H9 (cell line): Measurements from ENCODE around the gene SEMA4D. TPM values are rescaled to one million over a fixed set of nuclear protein-coding genes. Genes with fewer than 3 reads are reported as not detected.

Source experiments
- DNase-seq: peaks from one replicate; pipeline ENCODE4 v3.0.0-alpha.2; 2017
- H2AFZ ChIP-seq: one replicate; pipeline ENCODE4 v1.6.1; 2013; ENCODE audit warnings: mild to moderate bottlenecking, low read length, control low read depth, moderate library complexity
- H2AK5ac ChIP-seq: 2 replicates; pipeline ENCODE4 v1.6.1; 2013; ENCODE audit warnings: low read length, control low read depth, mixed read lengths; ENCODE audit not compliant: insufficient read length
- H2BK120ac ChIP-seq: one replicate; pipeline ENCODE4 v1.6.1; 2013; ENCODE audit warnings: low read depth, mild to moderate bottlenecking, low read length, control low read depth, inconsistent platforms; ENCODE audit not compliant: poor library complexity, severe bottlenecking
- H2BK12ac ChIP-seq: 2 replicates; pipeline ENCODE4 v1.6.1; 2013; ENCODE audit warnings: low read length, control low read depth, mixed read lengths, low read depth; ENCODE audit not compliant: insufficient read length
- H2BK15ac ChIP-seq: 2 replicates; pipeline ENCODE4 v1.6.1; 2013; ENCODE audit warnings: low read depth, low read length, control low read depth
- H2BK20ac ChIP-seq: one replicate; pipeline ENCODE4 v1.6.1; 2013; ENCODE audit warnings: low read depth, mild to moderate bottlenecking, low read length, control low read depth, inconsistent platforms; ENCODE audit not compliant: poor library complexity, severe bottlenecking
- H2BK5ac ChIP-seq: 2 replicates; pipeline ENCODE4 v1.6.1; 2013; ENCODE audit warnings: low read length, control low read depth, mixed read lengths; ENCODE audit not compliant: insufficient read length
- H3K14ac ChIP-seq: 2 replicates; pipeline ENCODE4 v1.6.1; 2013; ENCODE audit warnings: low read length, control low read depth; ENCODE audit not compliant: insufficient read depth
- H3K18ac ChIP-seq: 2 replicates; pipeline ENCODE4 v1.6.1; 2013; ENCODE audit warnings: low read depth, mild to moderate bottlenecking, mixed read lengths, low read length, control low read depth; ENCODE audit not compliant: insufficient read length
- H3K23ac ChIP-seq: 2 replicates; pipeline ENCODE4 v1.6.1; 2013; ENCODE audit warnings: low read length, control low read depth, mixed read lengths, low read depth; ENCODE audit not compliant: insufficient read length
- H3K23me2 ChIP-seq: 2 replicates; pipeline ENCODE4 v1.6.1; 2013; ENCODE audit warnings: low read depth, mild to moderate bottlenecking, mixed read lengths, low read length, control low read depth; ENCODE audit not compliant: insufficient read length, poor library complexity, severe bottlenecking
- H3K27ac ChIP-seq: 2 replicates; pipeline ENCODE4 v1.5.1; 2013; ENCODE audit warnings: low read length, control low read depth, mixed read lengths, low read depth; ENCODE audit not compliant: insufficient read length
- H3K27me3 ChIP-seq: 2 replicates; pipeline ENCODE4 v1.6.1; 2013; ENCODE audit warnings: low read length, control low read depth, inconsistent platforms; ENCODE audit not compliant: insufficient read depth
- H3K4ac ChIP-seq: 2 replicates; pipeline ENCODE4 v1.6.1; 2013; ENCODE audit warnings: low read depth, mild to moderate bottlenecking, control low read depth, inconsistent platforms, low read length, moderate library complexity
- H3K4me1 ChIP-seq: 2 replicates; pipeline ENCODE4 v1.6.1; 2013; ENCODE audit warnings: low read length, control low read depth, inconsistent platforms; ENCODE audit not compliant: insufficient read depth
- H3K4me2 ChIP-seq: 2 replicates; pipeline ENCODE4 v1.6.1; 2013; ENCODE audit warnings: low read length, control low read depth, mixed read lengths; ENCODE audit not compliant: insufficient read length, insufficient read depth
- H3K56ac ChIP-seq: 2 replicates; pipeline ENCODE4 v1.6.1; 2013; ENCODE audit warnings: low read depth, mild to moderate bottlenecking, mixed read lengths, low read length, control low read depth; ENCODE audit not compliant: insufficient read length
- H3K79me1 ChIP-seq: 2 replicates; pipeline ENCODE4 v1.6.1; 2013; ENCODE audit warnings: low read depth, mild to moderate bottlenecking, moderate library complexity, low read length, control low read depth, inconsistent platforms; ENCODE audit not compliant: insufficient read depth, poor library complexity, severe bottlenecking
- H3K79me2 ChIP-seq: 2 replicates; pipeline ENCODE4 v1.6.1; 2013; ENCODE audit warnings: low read length, control low read depth, inconsistent platforms; ENCODE audit not compliant: insufficient read depth
- H3K9ac ChIP-seq: 2 replicates; pipeline ENCODE4 v1.6.1; 2013; ENCODE audit warnings: low read length, control low read depth, mixed read lengths; ENCODE audit not compliant: insufficient read length; ENCODE audit errors: extremely low read depth
- H3K9me3 ChIP-seq: one replicate; pipeline ENCODE4 v1.6.1; 2013; ENCODE audit warnings: low read depth, low read length, inconsistent platforms; ENCODE audit not compliant: control insufficient read depth
- H3T11ph ChIP-seq: one replicate; pipeline ENCODE4 v1.6.1; 2013; ENCODE audit warnings: mild to moderate bottlenecking, low read length, control low read depth, inconsistent platforms
- H4K20me1 ChIP-seq: one replicate; pipeline ENCODE4 v1.6.1; 2013; ENCODE audit not compliant: control insufficient read depth, insufficient read length, insufficient read depth
- H4K5ac ChIP-seq: 2 replicates; pipeline ENCODE4 v1.6.1; 2013; ENCODE audit warnings: low read depth, mild to moderate bottlenecking, mixed read lengths, low read length, control low read depth; ENCODE audit not compliant: insufficient read length
- H4K8ac ChIP-seq: replicated peaks from 2 replicates; pipeline ENCODE4 v1.6.1; 2013; ENCODE audit warnings: low read length, control low read depth, mixed read lengths, low read depth; ENCODE audit not compliant: insufficient read length
- H4K91ac ChIP-seq: 2 replicates; pipeline ENCODE4 v1.6.1; 2013; ENCODE audit warnings: low read depth, mild to moderate bottlenecking, moderate library complexity, mixed read lengths, low read length, control low read depth; ENCODE audit not compliant: insufficient read length
- H3K27ac Mint-ChIP-seq, 3 experiments: 2 replicates in 2 of 3; 3 replicates in 1 of 3; pipeline ENCODE4 v1.8.0; 2020 to 2021; ENCODE audit warnings: mixed read lengths in 3 of 3, mild to moderate bottlenecking in 1 of 3, moderate library complexity in 1 of 3
- H3K27me3 Mint-ChIP-seq: 2 replicates; pipeline ENCODE4 v1.8.0; 2021; ENCODE audit warnings: low read depth, mild to moderate bottlenecking, moderate library complexity, mixed read lengths
- H3K36me3 Mint-ChIP-seq, 3 experiments: 2 replicates in 2 of 3; 3 replicates in 1 of 3; pipeline ENCODE4 v1.8.0; 2020 to 2021; ENCODE audit warnings: low read depth in 3 of 3, mixed read lengths in 3 of 3; ENCODE audit not compliant: insufficient read depth in 1 of 3
- H3K4me1 Mint-ChIP-seq, 2 experiments: 2 replicates each; pipeline ENCODE4 v1.8.0; 2020; ENCODE audit warnings: mixed read lengths in 2 of 2
- H3K4me3 Mint-ChIP-seq, 2 experiments: 2 replicates in 1 of 2; 3 replicates in 1 of 2; pipeline ENCODE4 v1.8.0; 2020 to 2021; ENCODE audit warnings: mild to moderate bottlenecking in 2 of 2, mixed read lengths in 2 of 2, moderate library complexity in 1 of 2
- H3K9me3 Mint-ChIP-seq, 2 experiments: 2 replicates in 1 of 2; 3 replicates in 1 of 2; pipeline ENCODE4 v1.8.0; 2020; ENCODE audit warnings: mild to moderate bottlenecking in 2 of 2, mixed read lengths in 2 of 2, moderate library complexity in 1 of 2
- CTCF ChIP-seq: fragments of 200-600 bp; sonication (generic); conservative IDR thresholded peaks from 3 replicates; pipeline ENCODE4 v1.8.0; 2021; ENCODE audit warnings: antibody characterized with exemption, mild to moderate bottlenecking
- WGBS: extraction: QIAGEN DNeasy Blood & Tissue Kit; methylation state at CpG from one replicate; pipeline ENCODE4 v1.1.7; 2013; ENCODE audit warnings: missing lambda C conversion rate, low lambda C conversion rate, mixed read lengths; ENCODE audit not compliant: insufficient read length; ENCODE audit errors: extremely low coverage; 5-methylcytosine and 5-hydroxymethylcytosine counted together
- total RNA-seq: library from RNA; stranded (reverse); gene quantifications from 2 replicates; pipeline ENCODE4 v1.2.1, GENCODE V29; 2021

SEMA4D gene
- total RNA-seq, 1 experiment from 2014 or later = 47.2 TPM

GRCh38 chr9:89441986-89442385 is 55.9 kb downstream of the SEMA4D start:
- H3K4ac ChIP-seq = no peak overlapping the region
- Mint-ChIP-seq H3K4me3 (no peak overlapping the region), H3K27me3 (no peaks in the 10 kb centered on the region), H3K27ac (peak overlapping the region in 2 of 3 experiments; percentile 48 to 55; a peak in 1 of 7 replicates), H3K36me3 (peaks cover 2 to 10% (median 4%) of the 10 kb centered on the region in 3 experiments; a peak in 6 of 7 replicates), H3K9me3 (no peaks in the 10 kb centered on the region), H3K4me1 (peaks cover 55 to 56% of the 10 kb centered on the region in 2 experiments)
- H3K14ac ChIP-seq = no peak overlapping the region
- no CpG with 5 or more reads among the region's 8 CpGs for WGBS
- no peaks in the 10 kb centered on the region for H4K20me1 ChIP-seq
- H4K8ac ChIP-seq = no peak overlapping the region
- no peak overlapping the region for H3K27ac ChIP-seq
- H3K4me1 ChIP-seq = peaks cover 6% of the 10 kb centered on the region; the same call in 1 of the 2 replicates
- no peak overlapping the region for H2AFZ ChIP-seq
- H3K23ac ChIP-seq = no peak overlapping the region
- no peak for TF ChIP-seq CTCF
- no peak overlapping the region for H3K18ac ChIP-seq
- no peaks in the 10 kb centered on the region for H3K79me1 ChIP-seq
- H4K91ac ChIP-seq = no peak overlapping the region
- H2BK12ac ChIP-seq = no peak overlapping the region
- H3K9ac ChIP-seq = no peak overlapping the region
- DNase-seq = no peak
- H3K4me2 ChIP-seq = no peak overlapping the region
- no peaks in the 10 kb centered on the region for H3K23me2 ChIP-seq
- H3K27me3 ChIP-seq = no peaks in the 10 kb centered on the region
- no peak overlapping the region for H3K56ac ChIP-seq
- no peak overlapping the region for H2BK15ac ChIP-seq
- no peaks in the 10 kb centered on the region for H3K9me3 ChIP-seq
- H2BK5ac ChIP-seq = no peak overlapping the region
- no peak overlapping the region for H3T11ph ChIP-seq
- no peak overlapping the region for H2BK20ac ChIP-seq
- no peak overlapping the region for H2AK5ac ChIP-seq
- H4K5ac ChIP-seq = no peak overlapping the region
- H2BK120ac ChIP-seq = no peak overlapping the region
- peaks cover 6% of the 10 kb centered on the region; the same call in 1 of the 2 replicates for H3K79me2 ChIP-seq
